Measurements from ENCODE around the gene IL20RA.

IL20RA gene

DNA sequence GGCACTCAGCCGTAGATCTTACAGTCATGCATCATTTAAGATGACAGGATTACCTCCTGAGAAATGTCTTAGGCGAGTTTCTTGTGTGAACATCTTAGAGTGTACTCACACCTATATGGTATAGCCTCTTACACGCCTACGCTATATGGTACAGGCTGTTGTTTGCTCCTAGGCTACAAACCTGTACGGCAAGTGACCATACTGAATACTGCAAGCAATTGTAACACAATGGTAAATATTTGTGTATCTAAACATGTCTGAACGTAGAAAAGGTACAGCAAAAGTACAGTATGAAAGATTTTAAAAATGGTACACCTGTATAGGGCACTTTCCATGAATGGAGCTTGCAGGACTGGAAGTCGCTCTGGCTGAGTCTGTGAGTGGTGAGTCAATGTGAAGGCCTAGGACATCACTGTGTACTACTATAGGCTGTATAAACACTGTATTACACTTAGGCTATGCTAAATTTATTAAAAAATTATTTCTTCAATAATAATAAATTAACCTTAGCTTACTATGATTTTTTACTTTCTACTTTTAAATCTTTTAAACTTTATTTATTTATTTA is 541 bp upstream of the IL20RA start:
- no peak for DNase-seq

DNA sequence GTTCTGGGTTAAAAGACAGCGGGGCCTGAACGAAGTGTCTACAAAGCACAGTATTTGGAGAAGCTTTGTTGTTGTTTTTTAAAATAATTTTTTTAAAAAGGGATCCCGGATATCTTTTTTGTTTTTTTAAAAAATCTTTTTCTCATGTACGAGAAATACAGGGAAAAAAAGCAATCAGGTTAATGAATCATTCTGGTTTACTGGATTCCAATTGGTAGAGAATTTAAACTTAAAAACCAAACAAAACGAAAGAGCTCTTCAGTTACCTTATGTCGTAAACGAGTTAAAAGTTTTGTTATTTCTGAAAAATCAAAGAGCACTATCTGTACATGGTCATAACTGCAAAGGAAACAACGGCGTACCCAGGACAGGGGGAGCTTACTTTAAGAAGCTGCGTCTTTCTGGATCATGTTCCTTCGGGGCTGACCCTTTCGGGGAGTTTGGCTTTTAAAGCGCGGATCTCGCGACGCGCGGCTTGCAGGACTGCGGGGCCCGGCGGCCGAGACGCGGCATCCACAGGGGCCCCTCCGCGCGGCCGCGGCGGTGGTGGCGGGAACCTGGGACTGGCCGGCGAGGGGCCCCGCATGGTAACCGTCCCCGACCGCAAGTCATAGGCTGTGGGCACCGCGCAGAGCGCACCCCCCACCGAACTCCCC is 927 bp downstream of the IL20RA start:
- no peak for DNase-seq

GRCh38 chr6:137040393-137040792 is 4.4 kb downstream of the IL20RA start:
- no peak for DNase-seq

GRCh38 chr6:137039010-137039409 is 5.8 kb downstream of the IL20RA start:
- no peak for DNase-seq

DNA sequence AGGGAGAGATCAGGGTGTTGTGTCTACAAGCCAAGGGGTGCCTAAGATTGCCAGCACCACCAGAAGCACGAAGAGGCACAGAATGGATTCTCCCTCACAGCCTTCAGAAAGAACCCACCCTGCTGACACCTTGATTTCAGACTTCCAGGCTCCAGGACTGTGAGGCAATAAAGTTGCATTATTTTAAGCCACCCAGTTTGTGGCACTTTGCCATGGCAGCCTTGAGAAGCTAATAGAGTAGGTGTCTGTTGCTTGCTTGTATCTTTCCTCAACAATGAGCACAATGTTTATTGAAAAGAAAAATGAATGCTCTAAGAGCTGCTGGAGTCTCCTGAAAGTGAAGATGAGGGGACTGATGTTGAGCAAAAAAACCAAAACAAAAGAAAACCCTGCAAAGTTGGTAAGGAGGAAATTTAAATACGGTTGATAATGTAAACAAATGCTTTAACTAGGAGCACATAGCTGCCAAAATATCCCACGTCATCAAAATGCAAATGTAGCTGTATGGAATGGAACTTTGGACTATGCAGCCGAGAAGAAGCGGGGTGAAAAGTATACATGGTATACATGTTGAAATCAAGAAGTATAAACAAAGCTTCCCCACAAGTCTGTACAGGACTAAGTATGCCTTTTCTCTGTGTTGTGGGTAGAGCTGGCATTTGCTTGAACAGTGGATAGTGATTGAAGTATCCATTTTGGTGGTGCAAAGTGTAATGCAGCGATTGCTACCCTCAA is 8.0 kb downstream of the IL20RA start:
- DNase-seq, result no peak

DNA sequence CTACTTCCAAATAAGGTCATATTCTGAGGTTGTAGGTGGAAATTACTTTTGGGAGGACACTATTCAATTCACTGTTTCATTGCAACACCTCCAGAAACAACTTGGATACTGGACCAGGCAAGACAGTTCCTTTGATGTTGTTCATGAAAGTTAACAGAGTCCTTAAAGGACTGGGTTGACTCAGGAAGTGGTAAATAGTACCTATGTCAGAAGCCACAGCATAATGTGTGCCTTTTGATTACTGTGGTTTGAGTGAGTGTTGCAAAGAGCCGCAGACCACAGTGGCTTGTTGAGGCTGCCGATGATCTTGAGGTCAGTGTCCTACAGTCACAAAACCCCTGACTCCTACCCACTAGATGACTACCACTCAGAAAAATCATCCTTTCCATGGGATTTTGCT is 10.9 kb downstream of the IL20RA start:
- DNase-seq, result no peak

GRCh38 chr6:137031122-137031521 is 13.6 kb downstream of the IL20RA start:
- no peak for DNase-seq

- DNase-seq, result no peak
Observed at GRCh38 chr6:137028912-137029311, 15.9 kb downstream of the IL20RA start.

- peak; percentile 60 for DNase-seq
Observed at GRCh38 chr6:137025786-137026730, 18.7 kb downstream of the IL20RA start.

DNA sequence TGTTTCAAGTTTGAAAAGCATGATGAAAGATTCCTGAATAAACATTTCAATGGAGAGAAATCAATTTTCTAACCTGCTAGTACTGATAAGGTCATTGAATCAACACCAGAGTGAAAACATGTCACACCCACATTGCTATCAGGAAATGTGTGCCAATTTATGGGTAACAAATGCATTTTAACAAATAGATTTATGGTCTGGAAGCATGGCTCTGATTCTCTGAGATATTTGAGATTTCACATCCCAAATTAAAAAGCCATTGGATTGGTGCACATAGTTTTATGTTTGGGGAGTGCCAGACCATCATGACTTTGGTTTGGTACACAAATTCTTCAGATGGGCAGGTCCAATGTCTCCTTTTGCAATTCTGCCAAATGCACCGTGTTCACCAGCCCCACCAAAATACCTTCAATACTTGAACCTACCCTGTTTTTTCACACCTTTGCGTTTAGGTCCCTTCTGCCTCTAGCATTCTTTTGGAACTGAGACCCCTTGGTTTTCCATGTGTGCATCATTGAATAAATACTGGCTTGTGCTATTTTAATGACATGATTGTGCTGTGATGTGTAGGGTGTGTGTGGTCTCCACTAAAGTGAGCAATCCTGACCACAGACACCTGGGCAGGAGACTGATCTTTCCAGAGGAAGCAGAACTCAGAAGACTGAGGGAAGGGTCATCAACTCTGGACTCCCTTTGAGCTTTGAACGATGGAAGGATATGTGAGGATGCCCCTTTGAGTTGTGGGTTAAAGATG is 20.4 kb downstream of the IL20RA start:
- DNase-seq, result no peak

DNA sequence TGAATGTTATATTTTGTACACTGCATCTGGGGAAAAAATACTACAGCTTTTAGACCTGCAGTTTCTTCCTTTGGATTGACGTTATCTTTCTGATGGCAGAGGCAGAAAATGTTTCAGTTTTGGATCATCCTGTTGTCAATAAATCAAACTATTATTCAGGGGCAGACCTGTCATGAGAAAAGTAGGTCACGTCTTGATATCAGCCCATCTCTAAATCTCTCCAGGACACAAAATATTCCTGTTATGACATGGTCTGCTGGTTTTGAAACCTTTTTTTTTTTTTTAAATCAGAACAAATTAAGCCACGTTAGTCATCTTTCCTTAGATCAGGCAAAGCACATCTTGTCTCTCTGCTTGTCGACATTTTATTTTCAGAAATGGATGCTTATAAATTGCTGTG is 24.0 kb downstream of the IL20RA start:
- no peak for DNase-seq

DNA sequence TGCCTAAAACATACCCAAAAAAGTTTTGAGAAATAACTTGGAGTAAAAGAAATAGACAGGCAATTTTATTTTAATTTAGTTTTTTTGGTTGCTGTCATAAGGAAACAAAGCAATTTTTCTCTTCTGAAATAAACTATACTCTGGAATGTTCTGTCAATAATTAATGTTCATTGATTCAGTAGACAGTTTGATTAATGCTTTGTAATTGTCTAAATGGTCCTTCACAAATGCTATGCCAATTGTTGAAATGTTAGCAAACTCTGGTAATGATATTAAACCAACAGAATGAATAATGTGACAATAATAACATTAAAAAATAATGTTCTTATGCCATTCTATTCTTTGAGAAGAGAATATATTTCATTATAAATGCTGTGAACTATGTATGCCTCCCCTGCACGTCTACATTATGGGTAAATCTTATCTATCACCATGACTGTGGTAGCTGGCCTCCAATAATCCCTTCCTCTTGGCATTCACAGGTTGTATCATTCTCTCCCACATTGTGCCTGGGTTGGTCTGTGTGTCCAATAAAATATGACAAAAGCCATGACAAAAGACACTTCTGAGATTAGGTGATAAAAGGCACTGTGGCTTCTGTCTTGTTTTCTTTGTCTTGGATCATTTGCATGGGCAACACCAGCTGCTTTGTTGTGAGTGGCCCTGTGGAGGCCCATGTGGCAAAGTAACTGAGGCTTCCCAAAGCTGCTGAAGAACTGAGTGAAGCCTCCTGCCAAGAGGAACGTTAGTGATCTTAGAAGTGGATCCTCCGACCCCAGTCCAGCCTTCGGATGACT is 25.1 kb downstream of the IL20RA start:
- no peak for DNase-seq

GRCh38 chr6:137017081-137017480 is 27.7 kb downstream of the IL20RA start:
- DNase-seq, result no peak

DNA sequence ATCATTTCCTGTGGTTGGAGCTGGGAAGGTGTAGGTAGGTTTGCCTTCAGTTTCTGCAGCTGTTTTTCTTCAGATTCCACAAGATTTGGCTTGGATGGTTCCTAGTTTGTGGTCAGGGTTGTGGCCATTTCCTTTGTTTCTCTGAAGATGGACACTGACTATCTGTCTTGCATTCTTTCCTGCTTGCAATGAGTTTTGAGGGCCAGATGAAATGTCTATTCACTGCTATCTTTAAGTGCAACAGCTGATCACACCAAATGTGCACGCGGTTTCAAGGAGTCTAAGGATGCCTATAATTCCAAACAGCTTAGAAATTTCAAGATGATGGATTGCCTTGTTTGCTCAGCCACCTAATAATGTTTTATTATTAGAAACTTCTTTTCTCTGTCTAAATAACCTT is 28.4 kb downstream of the IL20RA start:
- DNase-seq, result no peak

GRCh38 chr6:137015943-137016342 is 28.8 kb downstream of the IL20RA start:
- DNase-seq, result no peak

- DNase-seq, result no peak
Observed at GRCh38 chr6:137013738-137014602, 30.8 kb downstream of the IL20RA start.

- no peak for DNase-seq
Observed at GRCh38 chr6:137013031-137013430, 31.7 kb downstream of the IL20RA start.

DNA sequence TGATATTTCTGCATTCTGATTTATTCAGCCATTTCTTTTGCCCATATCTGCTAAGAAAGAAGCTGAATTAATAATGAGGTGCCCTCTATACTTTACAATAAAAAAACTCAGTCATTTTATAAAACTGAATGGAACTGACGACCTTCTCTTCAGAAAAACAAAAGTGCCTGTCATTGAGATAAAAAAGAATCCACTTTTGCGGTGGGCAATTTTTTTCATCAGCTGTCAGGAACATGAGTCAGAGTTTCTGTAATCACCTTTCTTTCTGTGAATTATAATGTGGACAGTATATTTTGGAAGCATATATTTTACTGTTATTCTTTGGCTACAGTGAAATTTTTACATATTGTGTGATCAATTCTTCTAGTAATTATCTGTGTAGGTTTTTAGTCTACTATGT is 33.4 kb downstream of the IL20RA start:
- DNase-seq, result no peak

DNA sequence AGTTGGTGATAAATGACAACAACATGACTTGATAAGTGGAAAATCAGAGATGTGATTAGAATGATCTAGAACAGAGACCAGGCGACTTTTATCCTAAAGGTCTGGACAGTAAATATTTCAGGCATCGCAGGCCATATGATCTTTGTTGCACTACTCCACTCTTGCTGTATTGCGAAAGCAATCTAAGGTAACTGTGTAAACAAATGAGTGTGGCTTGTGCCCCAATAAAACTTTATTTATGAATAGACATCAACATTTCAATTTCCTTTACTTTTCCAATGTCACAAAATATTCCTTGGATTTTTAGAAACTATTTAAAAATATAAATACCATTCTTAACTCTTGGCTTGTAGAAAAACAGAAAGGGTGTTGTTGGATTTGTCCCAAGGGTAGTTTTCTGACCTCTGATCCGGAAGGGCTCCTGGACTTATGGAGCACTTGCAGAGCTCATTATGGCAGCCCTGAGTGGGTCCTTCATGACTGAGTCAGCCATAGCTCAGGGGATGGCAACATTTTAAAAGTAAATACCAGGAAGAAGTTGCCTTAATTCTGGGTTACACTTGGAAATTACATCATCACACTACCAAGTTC is 34.5 kb downstream of the IL20RA start:
- no peak for DNase-seq

- no peak for DNase-seq
Observed at GRCh38 chr6:137008204-137008603, 36.6 kb downstream of the IL20RA start.

All from islet precursor cell (in vitro differentiated cells).